Stimulated activated CD4-positive, alpha-beta T cell treated with anti-CD3 and anti-CD28 coated beads, Interleukin-12 subunit alpha, Interleukin-12 subunit beta, amount 100 ng/mL, for 24 hours (primary cell): Measurements from ENCODE around the gene SGTA.

ENCODE experiments used
- DNase-seq, 2 experiments: peaks; one replicate each; pipeline ENCODE4 v3.0.0-alpha.2; 2020; ENCODE audit warnings: low read depth in 2 of 2

Gene SGTA

DNA sequence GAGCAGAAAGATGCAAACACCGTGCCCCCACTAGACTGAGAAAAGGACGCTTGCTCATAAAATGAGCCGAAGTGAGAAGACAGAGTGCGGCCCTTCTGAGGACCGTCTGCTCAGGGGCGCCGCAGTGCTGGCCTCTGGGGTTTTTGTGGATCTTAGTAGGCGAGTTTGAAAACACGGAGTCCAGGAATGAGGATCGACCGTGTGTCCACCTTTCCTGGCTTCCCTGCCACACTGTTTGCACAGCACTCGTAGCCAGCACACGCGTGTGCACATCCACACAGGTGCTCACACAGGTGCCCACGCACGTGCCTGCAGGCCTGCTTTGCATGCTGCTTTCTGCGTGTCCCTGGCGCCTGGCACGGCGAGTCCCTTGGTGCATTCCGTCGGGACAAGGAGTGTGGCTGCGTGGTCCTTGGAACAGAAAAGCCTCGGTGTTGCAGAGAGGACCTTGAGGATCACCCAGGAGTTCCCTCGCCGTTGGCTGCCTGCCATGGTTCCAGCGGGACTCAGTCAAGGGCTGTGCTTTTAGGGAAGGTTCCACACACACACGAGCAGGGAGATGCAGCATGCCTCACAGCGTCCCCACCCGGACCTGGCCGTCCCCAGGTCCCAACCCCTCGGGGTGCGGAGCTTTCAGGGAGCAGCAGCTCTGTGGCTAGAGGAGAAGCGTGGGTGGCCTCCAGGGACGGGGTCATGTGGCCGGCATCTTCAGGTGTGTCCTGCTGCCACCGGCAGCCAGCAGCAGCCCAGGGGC lies 26.5 kb upstream of the SGTA start:
- no peak for DNase-seq

GRCh38 chr19:2808129-2808941 lies 25.3 kb upstream of the SGTA start:
- DNase-seq: no peak

DNA sequence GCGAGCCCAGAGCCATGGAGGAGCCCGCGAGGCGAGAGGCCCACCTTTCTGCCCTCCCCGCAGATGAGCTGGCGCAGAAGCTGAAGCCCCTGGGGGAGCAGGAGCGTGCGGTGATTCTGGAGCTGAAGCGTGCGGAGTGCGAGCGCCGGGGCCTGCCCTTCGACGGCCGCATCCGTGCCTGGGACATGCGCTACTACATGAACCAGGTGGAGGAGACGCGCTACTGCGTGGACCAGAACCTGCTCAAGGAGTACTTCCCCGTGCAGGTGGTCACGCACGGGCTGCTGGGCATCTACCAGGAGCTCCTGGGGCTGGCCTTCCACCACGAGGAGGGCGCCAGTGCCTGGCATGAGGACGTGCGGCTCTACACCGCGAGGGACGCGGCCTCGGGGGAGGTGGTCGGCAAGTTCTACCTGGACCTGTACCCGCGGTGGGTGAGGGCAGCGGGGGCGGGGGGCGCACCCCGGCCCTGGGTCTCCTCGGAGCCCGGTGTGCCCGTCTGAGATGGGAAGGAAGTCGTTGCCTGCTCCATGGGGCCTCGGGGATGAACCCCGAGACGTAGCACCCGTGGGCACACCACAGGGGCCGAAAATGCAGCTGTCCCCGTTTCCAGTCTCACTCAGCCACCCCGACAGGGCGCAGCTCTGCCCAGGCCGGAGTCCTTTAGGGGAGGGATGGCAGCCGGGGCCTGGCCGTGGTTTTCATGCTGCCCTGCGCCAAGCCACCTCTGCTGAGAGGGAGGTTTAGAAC lies 24.5 kb upstream of the SGTA start:
- no peak for DNase-seq

GRCh38 chr19:2806736-2807378 lies 23.8 kb upstream of the SGTA start:
- DNase-seq: no peak

DNA sequence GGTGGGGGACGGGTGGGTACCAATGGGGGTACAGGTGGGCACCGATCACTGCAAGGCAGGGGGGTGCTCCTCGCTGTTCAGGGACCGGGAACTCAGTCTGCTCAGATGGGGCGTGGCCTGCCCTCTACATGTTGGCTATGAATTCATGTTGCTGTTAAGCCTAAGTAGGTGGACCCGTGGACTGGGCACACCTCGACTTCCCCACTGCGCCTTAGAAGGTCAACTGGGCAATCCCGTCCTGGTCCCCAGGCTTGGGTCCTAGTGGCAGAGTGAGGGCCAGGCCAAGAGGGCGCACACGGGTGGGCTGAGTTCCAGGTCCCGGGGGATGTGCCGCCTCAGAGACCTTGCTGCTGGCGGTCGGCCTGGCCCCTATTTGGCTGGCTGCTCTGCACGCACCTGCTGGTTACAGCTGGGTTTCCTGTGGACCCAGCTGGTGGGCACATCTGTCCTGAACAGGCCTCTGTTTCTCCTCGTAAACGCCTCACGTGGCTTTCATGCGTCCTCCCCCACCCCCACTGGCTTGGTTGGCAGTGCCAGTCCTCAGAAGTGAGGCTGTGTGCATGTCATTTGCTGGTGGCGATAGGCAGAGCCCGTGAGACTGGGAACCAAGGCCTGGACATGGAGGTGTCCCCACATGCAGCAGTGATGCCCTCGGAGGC lies 23.0 kb upstream of the SGTA start:
- no peak for DNase-seq

DNA sequence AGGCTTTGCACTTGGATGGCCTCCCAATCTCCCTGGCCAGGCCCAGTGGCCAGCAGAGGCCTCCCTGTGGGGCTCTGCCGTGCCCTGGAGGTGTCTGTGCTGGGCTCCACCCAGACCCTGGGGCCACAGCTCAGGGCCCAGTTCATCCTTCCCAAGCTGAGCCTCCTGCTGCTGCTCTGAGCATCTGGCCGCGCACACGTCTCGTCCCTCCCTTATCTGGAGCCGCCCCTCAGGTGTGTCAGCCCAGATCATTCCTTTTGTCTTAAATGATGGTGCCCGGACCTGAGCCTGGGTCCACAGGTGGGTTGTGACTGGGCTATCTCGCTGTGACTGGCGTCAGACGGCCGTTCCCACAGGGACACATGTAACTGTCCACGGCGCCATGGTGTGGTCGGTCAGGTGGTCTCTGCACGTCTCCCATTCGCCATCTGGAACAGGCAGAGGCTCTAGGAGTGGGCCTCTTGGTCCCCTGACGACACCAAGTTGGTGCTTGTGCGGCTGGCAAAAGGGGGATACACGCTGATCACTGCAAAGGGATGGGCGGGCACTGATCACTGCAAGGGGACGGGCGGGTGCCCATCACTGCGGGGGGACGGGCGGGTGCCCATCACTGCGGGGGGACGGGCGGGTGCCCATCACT lies 22.3 kb upstream of the SGTA start:
- no peak for DNase-seq

GRCh38 chr19:2804156-2805004 lies 21.3 kb upstream of the SGTA start:
- no peak for DNase-seq

GRCh38 chr19:2803486-2804155 lies 20.5 kb upstream of the SGTA start:
- DNase-seq: no peak

- no peak for DNase-seq
These were observed 19.8 kb upstream of the SGTA start for GRCh38 chr19:2802826-2803225.

- no peak for DNase-seq
These were observed 17.4 kb upstream of the SGTA start for GRCh38 chr19:2800506-2800905.

DNA sequence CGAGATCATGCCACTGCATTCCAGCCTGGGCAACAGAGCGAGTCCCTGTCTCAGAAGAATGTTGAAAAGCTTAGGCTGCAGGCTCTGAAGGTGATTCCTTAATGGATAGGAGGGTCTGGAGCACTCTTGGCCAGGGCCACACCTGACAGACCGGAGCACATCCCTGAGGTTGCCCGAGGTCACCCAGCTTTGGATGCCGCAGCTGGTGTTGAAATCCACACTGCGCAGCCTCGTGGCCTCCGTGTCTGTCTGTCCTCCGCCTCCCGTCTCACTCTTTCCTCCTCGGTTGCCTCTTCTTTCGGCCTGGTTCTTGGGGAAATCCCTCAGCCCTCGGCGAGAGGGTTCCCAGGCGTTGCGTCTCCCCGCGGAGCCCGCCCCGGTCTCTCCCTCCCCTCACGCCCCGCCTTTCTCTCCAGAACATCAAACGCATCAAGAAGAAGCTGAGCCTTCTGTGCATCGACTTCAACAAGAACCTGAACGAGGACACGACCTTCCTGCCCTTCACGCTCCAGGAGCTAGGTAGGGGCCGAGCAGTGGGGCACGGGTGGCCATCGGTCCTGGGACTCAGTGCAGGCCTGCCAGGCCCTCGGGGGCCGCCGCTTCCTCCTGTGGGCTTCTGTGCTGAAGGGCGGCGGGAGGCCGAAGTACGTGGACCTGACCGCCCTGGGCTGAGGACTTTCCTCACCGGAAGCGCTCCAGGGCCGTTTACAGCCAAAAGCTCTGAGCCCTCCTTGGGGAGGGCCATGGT lies 16.4 kb upstream of the SGTA start:
- no peak for DNase-seq

- no peak for DNase-seq
These were observed 15.7 kb upstream of the SGTA start for GRCh38 chr19:2798733-2799132.

DNA sequence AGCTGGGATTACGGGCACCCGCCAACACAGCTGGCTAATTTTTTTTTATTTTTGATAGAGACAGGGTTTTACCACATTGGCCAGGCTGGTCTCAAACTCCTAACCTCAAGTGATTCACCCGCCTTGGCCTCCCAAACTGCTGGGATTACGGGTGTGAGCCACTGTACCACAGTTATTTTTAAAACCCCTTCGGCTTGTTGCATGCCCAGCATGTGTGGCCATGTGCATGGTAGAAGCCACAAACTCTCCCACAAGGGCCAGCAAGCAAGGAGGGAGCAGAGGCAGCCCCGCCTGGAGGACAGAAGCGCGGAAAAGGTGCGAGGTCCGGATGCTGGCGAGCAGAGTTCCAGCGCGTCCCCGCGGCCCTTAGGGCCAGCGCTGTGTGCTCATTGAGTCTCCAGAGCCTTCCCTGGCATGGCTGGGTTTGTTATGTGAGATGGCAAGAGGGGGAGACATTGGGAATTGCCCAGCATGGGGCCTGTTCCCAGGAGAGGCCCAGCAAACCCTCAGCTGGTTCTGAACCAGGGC lies 15.1 kb upstream of the SGTA start:
- DNase-seq: no peak

DNA sequence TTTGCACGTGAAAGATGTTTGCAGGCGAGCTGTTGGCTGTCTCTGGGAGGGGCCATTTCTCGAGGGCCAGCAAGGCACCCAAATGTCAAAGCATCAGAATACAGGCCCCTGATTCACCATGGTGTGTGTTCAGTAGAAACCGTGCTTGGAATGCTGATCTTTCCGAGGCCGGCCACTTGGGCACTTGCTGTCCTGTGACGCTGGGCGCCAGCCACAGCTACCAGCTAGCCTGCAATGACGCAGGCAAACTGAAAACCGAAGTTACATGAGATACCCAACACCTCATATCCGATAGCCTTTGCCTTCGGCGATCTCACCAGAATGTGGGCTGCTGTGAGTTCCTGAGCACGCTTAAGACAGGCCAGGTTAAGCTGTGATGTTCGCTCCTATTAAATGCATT lies 14.2 kb upstream of the SGTA start:
- no peak for DNase-seq

DNA sequence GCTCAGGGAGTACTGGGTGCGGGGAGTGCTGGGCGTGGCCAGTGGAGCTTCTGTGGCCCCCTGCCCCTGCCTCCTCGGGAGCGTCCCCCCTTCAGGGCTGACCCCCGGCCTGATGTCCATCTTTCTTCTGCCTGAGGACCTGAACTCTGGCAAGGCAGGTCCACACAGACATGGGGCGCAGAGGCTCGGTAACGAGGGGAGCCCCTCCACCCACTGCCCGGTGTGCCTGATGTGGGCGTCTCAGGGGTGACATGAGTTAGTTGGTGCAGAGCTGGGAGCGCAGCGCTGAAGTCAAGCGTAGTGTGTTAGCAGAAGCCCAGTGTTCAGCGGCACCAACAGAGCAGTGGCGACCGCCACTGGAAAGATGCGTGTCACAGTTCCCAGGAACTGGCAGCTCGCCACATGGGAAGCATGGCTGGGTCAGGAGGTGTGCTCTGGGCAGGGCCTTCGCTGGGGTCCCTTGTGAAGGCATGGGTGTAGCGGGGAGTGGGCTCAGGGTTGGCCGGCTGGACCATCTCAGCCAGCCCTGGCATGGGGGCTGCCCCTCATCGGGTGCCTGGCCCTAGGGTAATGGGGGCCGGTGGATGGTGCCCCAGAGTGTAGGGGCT lies 13.7 kb upstream of the SGTA start:
- DNase-seq: no peak

DNA sequence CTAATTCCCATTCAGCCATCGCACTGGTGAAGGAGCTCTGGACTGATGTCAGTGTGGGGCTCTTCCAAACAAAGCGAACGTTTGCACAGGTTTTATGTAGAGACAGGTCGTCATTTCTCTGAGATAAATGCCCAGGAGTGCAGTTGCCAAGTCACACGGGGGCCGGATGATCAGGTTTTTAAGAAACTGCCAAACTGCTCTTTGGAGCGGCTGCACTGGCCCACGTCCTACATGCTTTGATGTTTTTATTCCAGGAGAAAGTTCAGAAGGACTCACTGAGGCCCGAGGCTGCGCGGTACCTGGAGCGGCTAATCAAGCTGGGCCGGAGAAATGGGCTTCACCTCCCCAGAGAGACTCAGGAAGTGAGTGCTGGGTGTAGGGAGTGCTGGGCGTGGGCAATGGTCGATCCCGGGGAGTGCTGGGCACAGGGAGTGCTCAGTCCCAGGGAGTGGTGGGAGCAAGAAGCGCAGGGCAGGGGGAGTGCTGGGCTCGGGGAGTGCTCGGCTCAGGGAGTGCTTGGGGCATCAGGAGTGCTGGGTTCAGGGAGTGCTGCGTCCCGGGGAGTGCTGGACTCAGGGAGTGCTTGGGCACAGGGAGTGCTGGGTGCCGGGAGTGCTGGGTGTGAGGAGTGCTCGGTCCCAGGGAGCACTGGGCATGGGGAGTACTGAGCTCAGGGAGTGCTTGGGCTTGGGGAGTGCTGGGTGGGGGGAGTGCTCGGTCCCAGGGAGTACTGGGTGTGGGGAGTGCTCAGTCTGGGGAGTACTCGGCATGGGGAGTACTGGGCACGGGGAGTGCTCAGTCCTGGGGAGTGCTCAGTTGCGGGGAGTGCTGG lies 13.0 kb upstream of the SGTA start:
- no peak for DNase-seq

- DNase-seq: no peak
These were observed 10.5 kb upstream of the SGTA start for GRCh38 chr19:2793577-2793976.
